ENCODE measurements around the gene NFE2L1.

Gene NFE2L1

DNA sequence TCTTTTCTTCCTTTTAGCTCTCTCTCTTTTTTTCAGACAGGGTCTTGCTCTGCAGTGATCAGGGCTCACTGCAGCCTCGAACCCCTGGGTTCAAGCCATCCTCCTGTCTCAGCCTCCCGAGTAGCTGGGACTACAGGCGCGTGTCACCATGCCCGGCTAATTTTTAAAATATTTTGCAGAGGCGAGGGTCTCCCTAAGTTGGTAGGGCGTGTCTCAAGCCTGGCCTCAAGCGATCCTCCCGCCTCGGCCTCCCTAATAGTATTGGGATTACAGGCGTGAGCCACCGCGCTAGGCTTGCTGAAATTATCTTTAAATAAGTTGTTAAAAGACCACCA lies 58.6 kb downstream of the NFE2L1 start:
- peak overlapping the region; percentile 87 for H3K9ac ChIP-seq (ENCODE audit: low read depth in 1 of 2, low read length in 2 of 2)
- peaks cover 8 to 19% of the 10 kb centered on the region in 2 donors for H3K4me1 ChIP-seq (ENCODE audit: control insufficient read depth in 1 of 2, insufficient read depth in 2 of 2, low read length in 2 of 2)
- H3K4me3 ChIP-seq (ENCODE audit: low read depth in 1 of 2, low read length in 2 of 2), result peak overlapping the region; percentile 96 to 97
- H3K27me3 ChIP-seq (ENCODE audit: control insufficient read depth in 1 of 2, insufficient read depth in 2 of 2, low read length in 2 of 2), result no peaks in the 10 kb centered on the region
- no peaks in the 10 kb centered on the region for H3K36me3 ChIP-seq (ENCODE audit: control insufficient read depth in 1 of 2, insufficient read depth in 2 of 2, low read length in 2 of 2)
- H3K9me3 ChIP-seq (ENCODE audit: control insufficient read depth in 1 of 2, low read length in 2 of 2), result no peaks in the 10 kb centered on the region
- peak overlapping the region; percentile 78 for H3K27ac ChIP-seq (ENCODE audit: low read depth, low read length)

DNA sequence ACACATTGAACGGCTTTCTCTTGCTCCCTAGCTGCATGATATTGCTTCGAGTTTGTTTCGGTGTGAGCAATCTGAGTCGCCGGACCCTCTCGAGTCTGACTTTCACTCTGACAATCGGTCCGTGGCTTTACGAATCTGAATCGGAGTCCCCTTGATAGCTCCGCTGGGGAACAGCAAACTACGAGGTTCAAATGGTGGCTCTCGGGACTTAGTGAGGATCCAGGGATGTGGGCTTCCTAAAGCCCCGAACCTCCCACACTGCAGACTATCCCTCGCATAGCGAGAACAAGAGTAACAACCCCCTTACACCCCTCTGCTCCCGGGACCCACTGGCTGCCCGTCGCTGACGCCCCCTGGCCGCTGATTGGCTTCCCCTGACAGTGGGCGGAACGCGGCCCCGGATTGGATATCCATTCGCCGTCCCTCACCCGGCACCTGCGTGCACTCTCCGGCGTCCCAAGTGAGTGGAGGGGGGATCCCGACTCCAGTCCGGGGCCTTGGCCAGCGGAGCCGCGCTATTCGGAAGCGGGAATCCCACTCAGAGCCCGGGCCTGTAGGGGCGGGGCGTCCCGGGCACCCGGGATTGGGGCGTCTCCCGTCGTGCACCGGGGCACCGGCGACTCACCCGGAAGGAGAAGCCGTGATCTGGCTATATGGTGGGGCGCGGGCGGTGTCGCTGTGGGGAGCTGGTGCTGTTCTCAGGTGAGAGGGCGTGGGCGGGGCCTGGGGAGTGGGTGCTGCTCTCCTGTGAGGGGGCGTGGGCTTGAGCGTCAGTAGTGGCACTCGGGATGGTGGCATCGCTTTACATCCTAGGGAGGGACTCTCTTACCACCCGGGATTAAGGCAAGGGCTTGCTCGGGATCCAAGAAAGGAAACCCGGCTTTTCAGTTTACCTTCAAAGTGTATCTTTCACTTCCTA lies 59.2 kb downstream of the NFE2L1 start, which contains the start of gene SNX11:
Gene SNX11, plus strand, starts transcription at position 630 of the 919 bp plus-strand sequence. CDS start 4,278 bp downstream, outside the sequence.
- Histone ChIP-seq H3K9me3 (ENCODE audit: control insufficient read depth in 1 of 2, low read length in 2 of 2) (no peaks in the 10 kb centered on the region), H3K9ac (ENCODE audit: low read depth in 1 of 2, low read length in 2 of 2) (peak within 1 kb of the TSS; percentile 87), H3K4me3 (ENCODE audit: low read depth in 1 of 2, low read length in 2 of 2) (peak within 1 kb of the TSS; percentile 96 to 97), H3K27ac (ENCODE audit: low read depth, low read length) (peak within 1 kb of the TSS; percentile 78), H3K4me1 (ENCODE audit: control insufficient read depth in 1 of 2, insufficient read depth in 2 of 2, low read length in 2 of 2) (peaks cover 8 to 19% of the 10 kb centered on the region in 2 donors), H3K27me3 (ENCODE audit: control insufficient read depth in 1 of 2, insufficient read depth in 2 of 2, low read length in 2 of 2) (no peaks in the 10 kb centered on the region), H3K36me3 (ENCODE audit: control insufficient read depth in 1 of 2, insufficient read depth in 2 of 2, low read length in 2 of 2) (no peaks in the 10 kb centered on the region)

DNA sequence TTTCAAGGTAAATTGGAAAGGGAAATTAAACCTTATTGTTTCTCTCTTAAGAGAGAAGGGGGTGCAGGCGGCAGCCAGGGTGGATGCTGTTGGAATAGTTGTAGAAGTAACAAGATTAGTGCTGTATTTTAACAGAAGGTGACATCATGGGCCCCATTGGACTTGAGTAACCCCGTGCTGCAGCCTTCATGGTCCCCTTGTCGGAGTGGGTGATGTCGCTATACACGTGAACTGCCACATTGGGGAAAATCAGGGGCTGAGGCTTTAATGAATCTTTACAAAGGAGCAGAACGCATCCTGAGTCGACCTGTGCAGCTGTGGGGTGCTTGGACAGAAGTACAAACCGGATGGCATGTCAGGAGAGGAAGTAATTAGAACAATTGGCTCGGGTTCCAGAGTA lies 62.6 kb downstream of the NFE2L1 start:
- Histone ChIP-seq H3K27ac (ENCODE audit: low read depth, low read length) (no peak overlapping the region), H3K9ac (ENCODE audit: low read depth in 1 of 2, low read length in 2 of 2) (no peak overlapping the region), H3K4me3 (ENCODE audit: low read depth in 1 of 2, low read length in 2 of 2) (no peak overlapping the region), H3K9me3 (ENCODE audit: control insufficient read depth in 1 of 2, low read length in 2 of 2) (no peaks in the 10 kb centered on the region), H3K36me3 (ENCODE audit: control insufficient read depth in 1 of 2, insufficient read depth in 2 of 2, low read length in 2 of 2) (peaks cover 0 to 3% of the 10 kb centered on the region in 2 donors), H3K4me1 (ENCODE audit: control insufficient read depth in 1 of 2, insufficient read depth in 2 of 2, low read length in 2 of 2) (peaks cover 8 to 19% of the 10 kb centered on the region in 2 donors), H3K27me3 (ENCODE audit: control insufficient read depth in 1 of 2, insufficient read depth in 2 of 2, low read length in 2 of 2) (no peaks in the 10 kb centered on the region)
